Right hindlimb (tissue), 1 donor: Measurements from ENCODE around the gene DPP8.

Source experiments
- DNase-seq: peaks from one replicate; pipeline ENCODE4 v3.0.0-alpha.2; 2018

DPP8 gene

GRCh38 chr15:65423150-65423975 lies 94.1 kb downstream of the DPP8 start:
- no peak for DNase-seq

GRCh38 chr15:65421360-65422215 lies 95.9 kb downstream of the DPP8 start:
- DNase-seq: peak; percentile 96

- no peak for DNase-seq
Measured at GRCh38 chr15:65420975-65421359, 96.5 kb downstream of the DPP8 start.

GRCh38 chr15:65418596-65418995 lies 98.9 kb downstream of the DPP8 start:
- DNase-seq: no peak

- DNase-seq: peak; percentile 90
Measured at GRCh38 chr15:65416845-65417416, 100.6 kb downstream of the DPP8 start.

- DNase-seq: peak; percentile 89
Measured at GRCh38 chr15:65414841-65415621, 102.5 kb downstream of the DPP8 start.

GRCh38 chr15:65413760-65414144 lies 103.7 kb downstream of the DPP8 start:
- DNase-seq: no peak

GRCh38 chr15:65413051-65413759 lies 104.3 kb downstream of the DPP8 start:
- no peak for DNase-seq

- DNase-seq: no peak
Measured at GRCh38 chr15:65412556-65412955, 104.9 kb downstream of the DPP8 start.

GRCh38 chr15:65411465-65412071 lies 105.9 kb downstream of the DPP8 start:
- no peak for DNase-seq

- DNase-seq: no peak
Measured at GRCh38 chr15:65410972-65411371, 106.5 kb downstream of the DPP8 start.

- no peak for DNase-seq
Measured at GRCh38 chr15:65410036-65410435, 107.5 kb downstream of the DPP8 start.

GRCh38 chr15:65409036-65409631 lies 108.4 kb downstream of the DPP8 start:
- peak; percentile 52 for DNase-seq

GRCh38 chr15:65408324-65409035 lies 109.0 kb downstream of the DPP8 start:
- DNase-seq: no peak

GRCh38 chr15:65406424-65407000 lies 111.0 kb downstream of the DPP8 start:
- no peak for DNase-seq

- DNase-seq: no peak
Measured at GRCh38 chr15:65405791-65406423, 111.6 kb downstream of the DPP8 start.

- DNase-seq: no peak
Measured at GRCh38 chr15:65404186-65404872, 113.2 kb downstream of the DPP8 start.

- DNase-seq: no peak
Measured at GRCh38 chr15:65402961-65403360, 114.5 kb downstream of the DPP8 start.

GRCh38 chr15:65401611-65402240 lies 115.8 kb downstream of the DPP8 start:
- no peak for DNase-seq
